GM21390 (cell line): Measurements from ENCODE around the gene MIEF1.
A peak's percentile ranks its signal among the peaks of the same experiment; 100 is the strongest.

ENCODE experiments used
- ATAC-seq: cut with Tn5 transposase; IDR thresholded peaks from one replicate; pipeline ENCODE4 v1.9.1; 2021; ENCODE audit not compliant: unreplicated experiment

The MIEF1 gene

GRCh38 chr22:39502109-39502788 is at the start of gene MIEF1:
Gene MIEF1 (plus strand): TSS chr22:39502290. CDS start chr22:39511295, 9,005 bp downstream.
- ATAC-seq: peak; percentile 85

- ATAC-seq: no peak
These were observed 49.4 kb upstream of the MIEF1 start for GRCh38 chr22:39452740-39453040.

- ATAC-seq: no peak
These were observed 48.2 kb upstream of the MIEF1 start for GRCh38 chr22:39453765-39454378.

GRCh38 chr22:39454385-39454871 is 47.7 kb upstream of the MIEF1 start:
- ATAC-seq: no peak

GRCh38 chr22:39456522-39457197 is 45.4 kb upstream of the MIEF1 start, which contains the start of gene MGAT3:
Gene MGAT3 (plus strand): TSS chr22:39457012. CDS start chr22:39487348, 30,336 bp downstream.
- ATAC-seq: no peak

- no peak for ATAC-seq
These were observed 44.9 kb upstream of the MIEF1 start for GRCh38 chr22:39457198-39457555.

- ATAC-seq: no peak
These were observed 44.3 kb upstream of the MIEF1 start for GRCh38 chr22:39457556-39458443.

GRCh38 chr22:39458444-39459083 is 43.5 kb upstream of the MIEF1 start:
- no peak for ATAC-seq

- ATAC-seq: no peak
These were observed 42.4 kb upstream of the MIEF1 start for GRCh38 chr22:39459681-39460080.

- no peak for ATAC-seq
These were observed 39.5 kb upstream of the MIEF1 start for GRCh38 chr22:39462443-39463221.

- no peak for ATAC-seq
These were observed 38.8 kb upstream of the MIEF1 start for GRCh38 chr22:39463277-39463676.

- ATAC-seq: no peak
These were observed 38.1 kb upstream of the MIEF1 start for GRCh38 chr22:39463931-39464390.

- no peak for ATAC-seq
These were observed 35.7 kb upstream of the MIEF1 start for GRCh38 chr22:39466228-39467006.

GRCh38 chr22:39467390-39467895 is 34.6 kb upstream of the MIEF1 start:
- no peak for ATAC-seq

- no peak for ATAC-seq
These were observed 33.4 kb upstream of the MIEF1 start for GRCh38 chr22:39468487-39469325.

GRCh38 chr22:39469326-39469680 is 32.8 kb upstream of the MIEF1 start:
- ATAC-seq: no peak

- no peak for ATAC-seq
These were observed 32.2 kb upstream of the MIEF1 start for GRCh38 chr22:39469681-39470450.
